Measurements from ENCODE around the gene GAPDHS.

DNA sequence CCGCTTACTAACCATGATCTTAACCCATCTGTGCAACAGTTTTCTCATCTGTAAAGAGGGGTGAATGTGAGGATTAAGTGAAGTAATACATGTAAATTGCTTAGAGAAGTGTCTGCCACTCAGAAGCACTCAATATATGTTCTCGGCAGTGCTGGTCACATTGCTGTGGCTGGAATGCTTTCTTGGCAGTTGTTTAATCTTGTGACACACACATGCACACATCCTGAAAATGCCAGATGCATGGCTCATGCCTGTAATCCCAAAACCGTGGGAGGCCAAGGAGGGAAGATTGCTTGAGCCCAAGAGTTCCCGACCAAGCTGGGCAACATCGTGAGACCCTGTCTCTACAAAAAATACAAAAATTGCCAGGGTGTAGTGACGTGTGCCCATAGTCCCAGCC, 14.9 kb upstream of the GAPDHS start:
- TF ChIP-seq POLR2A (IDR thresholded peaks at IDR 0.05; ENCODE audit: low read depth, low read length) = no peak
- TF ChIP-seq TAF1 (IDR thresholded peaks at IDR 0.05; ENCODE audit: borderline replicate concordance, low read depth, low read length) = no peak

All from GM12892 (cell line).